Measurements from ENCODE around the gene FGF8.

The FGF8 gene

DNA sequence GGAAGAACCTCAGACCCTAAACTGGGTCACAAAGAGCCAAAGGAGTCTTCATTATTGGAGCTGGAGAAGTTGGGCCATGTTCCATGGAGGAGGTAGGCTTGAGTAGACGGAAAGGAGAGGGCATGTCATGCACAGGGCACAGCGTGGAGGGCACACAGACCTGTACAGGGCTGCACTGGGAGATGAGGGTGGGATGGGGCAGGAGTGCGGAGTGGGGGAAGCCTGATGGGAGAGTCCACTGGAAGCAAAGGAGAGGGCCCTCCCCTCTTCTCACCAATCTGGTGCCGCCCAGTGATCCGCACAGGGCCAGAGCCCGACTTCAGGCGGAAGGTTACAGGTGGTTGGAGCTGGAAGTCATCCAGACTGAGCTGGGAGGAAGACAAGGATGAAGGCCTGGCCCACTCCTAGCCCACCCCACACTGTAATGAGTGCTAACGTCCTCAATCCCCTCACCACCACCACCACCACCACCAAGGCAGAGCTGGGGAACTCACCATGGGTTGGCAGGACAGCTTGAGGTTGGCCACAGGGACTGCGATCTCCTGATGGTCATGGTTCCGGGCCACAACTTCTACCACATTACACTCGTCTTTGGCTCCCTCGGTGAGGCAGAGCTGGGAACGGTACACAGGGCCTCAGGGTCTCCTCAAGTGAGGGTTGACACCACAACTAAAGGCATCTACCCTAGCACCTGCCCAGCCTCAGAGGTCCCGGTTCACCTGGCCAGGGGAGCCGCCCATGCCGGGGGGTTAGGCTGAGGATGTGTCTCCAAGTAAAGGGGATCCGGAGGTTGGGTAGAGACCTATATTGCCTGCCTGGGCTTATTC lies 6.3 kb upstream of the FGF8 start:
- DNase-seq: no peak

DNA sequence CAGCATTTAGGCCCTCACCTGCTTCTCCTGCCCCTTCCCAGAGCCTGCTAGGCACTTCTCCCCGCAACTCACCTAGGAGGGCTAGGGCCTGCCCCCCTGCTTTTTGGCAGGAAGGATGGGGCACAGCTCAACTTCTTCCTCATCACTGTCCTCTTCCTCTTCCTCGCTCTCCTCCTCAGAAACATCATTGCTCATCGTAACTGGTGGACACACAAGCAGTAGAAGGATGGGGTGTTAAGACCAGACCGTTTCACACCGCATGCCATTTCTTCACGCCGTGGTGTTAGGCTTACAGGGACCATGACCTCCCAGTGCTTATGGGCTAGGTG lies 5.7 kb upstream of the FGF8 start:
- DNase-seq: no peak

DNA sequence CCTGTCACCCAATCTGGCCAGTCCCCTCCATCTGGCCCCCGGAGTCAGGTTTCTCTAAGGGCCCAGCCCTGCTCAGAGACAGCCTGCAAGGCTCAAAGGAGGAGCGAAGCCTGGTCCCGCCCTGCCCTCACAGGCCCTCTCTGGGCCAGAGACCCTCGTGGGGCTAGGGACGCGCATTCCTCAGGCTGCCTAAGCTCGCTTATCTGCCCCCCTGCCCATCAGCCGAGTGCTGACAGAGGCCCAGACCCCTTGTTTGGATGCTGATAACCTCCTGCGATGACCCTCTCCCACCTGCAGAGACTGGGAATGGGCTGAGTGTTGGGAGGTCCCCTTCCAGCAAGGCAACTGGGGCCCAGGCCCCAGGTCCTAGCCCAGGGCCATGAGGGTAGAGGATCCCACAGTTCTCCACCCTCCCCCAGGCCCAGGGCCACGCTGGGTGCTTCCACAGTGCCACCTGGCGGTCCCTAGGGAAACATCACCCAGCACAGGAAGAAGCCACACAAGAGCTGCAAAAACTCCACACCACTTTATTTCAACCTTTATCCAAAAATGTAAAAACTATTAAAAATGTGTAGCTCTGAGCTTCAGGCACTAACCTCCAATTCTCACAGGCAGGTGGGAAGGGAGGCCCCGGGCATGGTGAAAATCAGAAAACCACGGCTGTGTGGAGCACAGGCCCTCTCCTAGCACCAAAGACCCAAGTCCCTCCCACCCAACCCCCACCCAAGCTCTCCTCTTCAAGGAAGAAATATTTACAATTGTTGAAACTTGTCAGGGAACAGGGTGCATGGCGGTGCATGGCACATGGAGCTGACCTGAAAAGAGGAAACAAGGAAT lies 5.1 kb upstream of the FGF8 start:
- no peak for DNase-seq

DNA sequence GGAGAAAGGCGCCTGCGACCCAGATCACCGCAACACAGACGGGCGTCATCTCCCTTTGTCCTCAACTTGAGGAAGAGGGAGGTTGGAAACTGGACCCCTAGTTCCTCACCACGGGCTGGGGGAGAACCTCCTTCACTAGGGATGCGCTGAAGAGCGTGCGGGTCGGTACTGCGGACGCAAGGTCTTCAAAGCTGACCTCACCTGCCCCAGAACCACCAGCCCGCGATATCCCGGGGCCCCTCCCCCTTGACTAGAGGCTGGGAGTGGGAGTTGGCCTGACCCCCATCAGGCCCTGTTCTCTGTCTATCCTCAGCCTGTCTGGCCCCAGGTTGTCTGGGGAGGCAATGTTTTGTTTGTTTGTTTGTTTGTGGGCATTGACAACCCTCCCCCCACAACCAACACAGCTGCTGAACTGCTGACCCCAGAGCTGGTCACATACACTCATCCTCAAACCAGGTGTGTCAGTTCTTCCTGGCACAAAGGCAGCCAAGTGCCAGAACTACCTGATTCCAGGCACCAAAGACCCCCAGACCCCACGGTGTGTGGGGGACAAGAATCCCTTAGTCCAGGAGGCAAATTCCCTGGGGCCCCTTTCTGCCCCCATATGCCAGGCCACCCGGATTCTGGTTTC lies 4.4 kb upstream of the FGF8 start:
- DNase-seq: no peak

DNA sequence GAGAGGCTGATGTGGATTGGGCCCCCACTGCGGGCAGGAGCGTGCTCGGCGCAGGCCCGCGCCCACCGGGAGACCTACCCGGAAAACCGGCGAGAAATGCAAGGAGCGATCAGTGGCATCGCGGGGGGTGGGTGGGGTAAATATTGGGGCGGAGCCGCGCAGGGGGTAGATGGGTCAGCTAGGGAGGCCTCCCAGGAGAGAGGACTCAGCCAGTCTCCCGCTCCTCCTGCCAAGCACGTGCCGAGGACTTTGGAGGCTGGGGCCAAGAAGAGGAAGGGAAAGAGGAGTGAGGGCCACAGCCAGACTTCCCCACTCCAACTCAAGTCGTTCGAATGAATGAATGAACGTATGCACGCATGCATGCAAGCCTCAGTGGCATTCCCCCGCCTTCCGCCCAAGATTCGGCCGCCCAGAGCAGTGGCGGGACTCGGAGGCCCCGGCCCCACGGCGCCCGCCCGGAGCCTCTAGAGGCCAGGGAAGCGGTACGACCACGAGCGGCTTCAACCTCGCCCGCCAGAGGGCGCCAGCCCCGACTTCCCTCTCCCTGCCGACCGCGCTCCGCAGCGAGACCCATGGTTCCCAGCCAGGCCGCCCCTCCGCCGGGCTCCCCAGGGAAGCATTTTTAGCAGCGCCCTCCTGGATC lies 3.8 kb upstream of the FGF8 start:
- no peak for DNase-seq

DNA sequence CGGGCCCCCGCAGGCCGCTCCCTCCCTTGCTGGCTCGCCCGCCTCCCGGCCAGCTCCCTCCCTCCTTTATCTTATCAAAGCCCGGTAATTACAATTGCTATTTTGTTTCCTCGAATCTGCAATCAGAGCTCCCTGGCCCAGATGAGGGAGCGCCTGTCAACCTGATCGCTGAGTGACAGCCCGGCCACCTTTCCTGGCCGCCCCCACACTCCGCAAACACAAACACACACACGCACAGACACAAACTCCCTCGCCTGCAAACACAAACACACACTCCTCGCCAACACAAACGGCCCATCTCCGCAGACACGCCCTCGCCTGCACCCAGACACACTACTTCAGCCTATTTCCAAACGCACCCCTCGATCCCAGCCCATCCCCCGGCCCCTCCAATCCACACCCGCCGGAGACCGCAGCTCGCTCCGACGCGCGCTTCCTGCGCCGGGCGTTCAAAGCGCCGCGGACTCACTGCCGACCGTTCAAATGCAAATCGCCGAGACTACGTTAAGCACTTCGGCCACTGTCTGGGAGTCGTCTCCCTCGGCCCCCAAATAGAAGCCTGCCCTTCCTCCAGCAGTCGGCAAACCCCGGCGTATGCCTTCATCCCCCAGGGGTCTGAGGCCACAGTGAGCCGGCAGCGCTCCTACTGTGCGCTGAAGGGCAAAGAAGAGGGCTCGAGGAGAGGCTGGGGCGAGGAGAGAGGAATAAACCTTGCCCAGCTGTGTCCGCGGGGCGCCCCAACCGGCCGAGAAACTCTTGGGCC lies 3.0 kb upstream of the FGF8 start:
- no peak for DNase-seq

DNA sequence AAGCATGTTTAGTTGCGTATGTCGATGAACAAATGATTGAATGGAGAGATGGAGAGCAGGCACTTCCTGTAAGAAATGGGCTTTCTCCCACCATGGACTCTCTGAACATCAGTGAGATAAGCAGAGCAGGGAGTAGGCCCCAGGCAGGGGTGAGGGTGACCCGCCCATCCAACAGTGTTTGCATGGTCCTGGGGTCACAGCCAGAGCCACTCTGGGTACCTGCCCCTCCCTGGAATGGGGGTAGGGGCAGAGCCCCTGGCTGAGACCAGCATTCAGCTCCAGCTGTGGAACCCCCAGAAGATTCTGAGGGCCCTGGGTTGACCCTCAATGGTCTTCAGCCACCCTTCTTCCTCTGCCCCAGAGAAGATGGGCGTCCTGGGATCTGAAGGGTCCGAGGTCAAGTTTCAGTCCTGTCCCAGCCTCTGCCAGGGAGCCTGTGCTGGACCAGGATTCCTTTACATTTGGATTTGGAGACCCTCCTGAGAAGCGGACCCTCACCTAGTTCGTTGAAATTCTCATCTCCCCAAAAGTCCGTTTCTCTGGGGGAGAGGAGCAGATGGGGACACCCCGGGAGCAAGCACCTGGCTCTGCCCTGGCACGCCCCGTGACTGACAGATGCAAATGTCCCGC lies 2.4 kb upstream of the FGF8 start:
- DNase-seq: no peak

DNA sequence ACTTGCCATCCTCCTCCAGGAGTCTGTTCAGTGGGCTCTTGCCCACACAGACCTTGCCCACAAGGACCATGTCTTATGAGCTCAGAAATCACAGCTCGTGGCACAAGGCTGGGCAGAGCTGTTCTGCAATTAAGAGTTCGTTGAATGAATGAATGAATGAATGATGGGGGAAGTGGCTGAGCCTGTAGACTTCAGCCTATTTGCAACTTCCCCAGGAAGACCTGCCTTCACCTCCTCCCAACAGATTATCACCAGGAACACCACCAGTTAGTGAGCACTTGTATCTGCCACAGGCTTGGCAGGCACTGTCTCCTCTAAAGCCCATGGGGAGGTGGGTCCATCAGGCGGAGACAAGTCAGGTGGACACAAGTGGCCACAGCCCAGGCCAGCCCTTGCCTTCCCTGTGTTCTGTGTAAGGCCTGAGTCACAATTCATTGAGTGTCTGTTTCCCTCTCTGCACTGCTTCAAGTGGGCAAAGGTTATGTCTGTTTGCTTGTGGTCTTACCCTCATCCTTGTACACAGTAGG lies 1.8 kb upstream of the FGF8 start:
- DNase-seq: no peak

DNA sequence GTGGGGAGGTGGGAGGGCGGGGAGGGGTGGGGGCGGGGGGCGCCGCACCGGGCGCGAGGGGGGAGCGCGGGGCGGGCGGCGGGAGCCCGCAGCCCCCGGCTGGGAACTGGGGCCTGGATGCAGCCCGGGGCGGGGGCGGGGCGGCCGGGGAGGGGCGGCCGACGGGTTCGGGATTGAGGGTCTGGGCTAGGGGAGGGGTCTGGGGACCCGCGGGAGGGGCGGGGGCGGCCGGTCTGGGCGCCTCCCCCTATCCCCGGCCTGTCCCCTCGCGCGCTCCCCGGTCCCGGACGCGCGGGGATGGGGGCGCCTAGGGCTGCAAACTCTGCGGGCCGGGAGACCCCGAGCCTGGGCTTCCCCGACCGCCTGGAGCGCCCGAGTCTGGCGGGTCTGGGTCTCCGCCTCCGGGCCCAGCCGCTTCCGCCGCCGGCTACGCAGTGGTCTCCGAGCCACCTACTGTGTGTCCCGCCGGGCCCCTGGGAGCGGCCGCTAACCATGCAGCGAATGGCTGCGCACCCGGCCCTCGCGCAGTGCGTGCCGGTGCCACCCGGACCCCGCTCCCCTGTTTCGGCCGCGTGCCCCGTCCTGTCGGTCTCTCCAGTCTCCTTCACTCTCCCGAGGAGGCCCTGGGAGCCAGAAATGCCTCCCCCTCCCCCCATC lies 375 bp upstream of the FGF8 start:
- DNase-seq: no peak

DNA sequence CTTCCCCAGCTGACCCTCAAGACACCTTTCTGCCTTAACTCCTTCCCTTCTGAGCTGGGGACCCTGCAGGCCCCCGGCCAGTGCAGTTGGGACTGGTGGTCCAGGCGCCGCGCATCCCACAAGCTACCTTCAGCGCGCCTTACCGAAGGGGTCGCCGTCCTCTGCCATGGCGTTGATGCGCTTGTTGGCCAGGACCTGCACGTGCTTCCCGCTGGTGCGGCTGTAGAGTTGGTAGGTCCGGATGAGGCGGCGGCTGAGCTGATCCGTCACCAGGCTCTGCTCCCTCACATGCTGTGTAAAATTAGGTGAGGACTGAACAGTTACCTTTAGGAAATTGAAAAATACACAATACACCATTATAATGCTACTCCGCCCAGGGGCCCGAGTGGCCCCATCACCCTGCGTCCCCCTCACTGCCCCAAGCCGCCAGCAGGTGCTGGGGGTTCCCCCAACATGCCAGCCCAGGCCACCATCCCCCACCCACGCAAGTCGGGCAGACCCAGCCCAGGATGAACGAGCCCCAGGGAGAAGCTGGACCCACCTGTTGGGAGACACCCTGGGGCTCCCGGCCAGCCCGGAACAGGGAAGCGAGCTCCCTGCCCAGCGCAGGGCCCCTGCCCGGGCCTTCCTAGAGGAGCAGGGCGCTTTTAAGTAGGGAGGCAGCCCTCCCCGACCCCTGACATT lies 1.2 kb downstream of the FGF8 start:
- DNase-seq: no peak

DNA sequence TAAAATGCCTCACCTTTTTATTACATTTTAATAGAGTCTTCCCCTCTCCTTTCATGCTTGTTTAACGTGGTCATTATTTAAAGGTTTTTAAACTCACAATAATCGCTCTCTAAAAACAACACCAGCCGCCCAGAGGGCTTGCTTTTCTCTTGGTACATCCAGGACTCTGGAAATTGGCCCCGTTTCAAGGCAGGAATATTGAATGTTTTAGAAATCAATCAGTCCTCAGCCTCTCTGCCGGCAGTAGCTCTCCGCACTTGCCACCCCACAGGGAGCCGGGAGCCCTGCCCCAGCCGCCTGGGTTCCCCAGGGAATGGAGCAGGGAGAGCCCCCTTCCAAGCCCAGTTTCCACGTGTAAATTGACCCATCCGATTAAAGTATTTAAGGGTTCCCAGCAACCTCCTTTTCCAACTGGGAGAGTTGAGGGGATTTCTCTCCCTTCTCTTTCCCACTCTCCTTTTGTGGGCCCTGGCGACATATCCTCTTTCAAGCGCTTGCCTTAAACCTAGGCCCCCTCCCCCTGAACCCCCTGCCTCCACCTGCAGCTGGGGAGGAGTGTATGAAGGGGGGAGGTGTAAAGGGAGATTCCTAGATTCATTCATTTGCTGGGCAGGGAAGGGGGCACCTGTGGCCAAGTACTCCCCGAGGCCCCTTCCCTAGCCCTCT lies 1.9 kb downstream of the FGF8 start:
- DNase-seq: no peak

DNA sequence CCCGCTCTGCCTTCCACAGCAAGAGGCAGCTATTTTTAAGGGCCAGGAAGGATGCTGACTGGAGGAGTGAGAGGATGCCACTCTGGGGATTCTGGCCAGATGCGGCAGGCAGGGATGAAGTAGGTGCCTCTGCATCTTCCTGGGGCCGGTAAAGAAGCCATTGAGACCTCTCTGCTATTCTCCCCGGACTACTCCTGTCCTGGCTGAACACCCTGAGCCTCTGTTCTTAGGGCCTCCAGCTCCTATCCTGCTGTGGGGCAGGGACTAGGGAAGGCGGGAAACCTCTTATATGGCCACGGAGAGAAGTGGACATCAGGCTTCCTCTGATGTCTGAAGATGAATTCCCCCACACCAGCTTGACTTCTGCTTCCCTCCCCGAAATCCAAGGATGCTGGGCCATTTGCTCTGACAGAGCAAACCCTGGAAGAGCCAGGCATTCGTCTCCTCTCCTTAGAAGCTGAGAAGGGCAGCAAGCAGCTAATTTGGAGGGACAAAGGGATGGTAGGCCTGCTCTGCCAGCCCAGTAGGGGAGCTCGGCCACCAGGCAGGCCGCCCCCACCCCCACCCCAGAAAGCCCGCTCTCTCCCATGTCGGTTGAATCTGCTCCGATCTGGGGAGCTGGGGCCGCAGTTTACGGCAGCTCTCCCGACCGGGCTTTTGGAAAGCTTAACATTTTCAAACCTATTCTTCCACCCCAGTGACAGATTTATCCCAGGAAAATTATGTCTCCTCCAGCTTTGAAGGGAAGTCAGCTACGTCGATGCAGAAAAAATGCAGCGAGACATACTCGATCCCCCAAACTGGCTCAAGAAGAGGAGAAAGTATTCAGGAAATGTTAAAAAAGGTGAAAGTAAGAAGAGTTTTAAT lies 2.8 kb downstream of the FGF8 start:
- no peak for DNase-seq

DNA sequence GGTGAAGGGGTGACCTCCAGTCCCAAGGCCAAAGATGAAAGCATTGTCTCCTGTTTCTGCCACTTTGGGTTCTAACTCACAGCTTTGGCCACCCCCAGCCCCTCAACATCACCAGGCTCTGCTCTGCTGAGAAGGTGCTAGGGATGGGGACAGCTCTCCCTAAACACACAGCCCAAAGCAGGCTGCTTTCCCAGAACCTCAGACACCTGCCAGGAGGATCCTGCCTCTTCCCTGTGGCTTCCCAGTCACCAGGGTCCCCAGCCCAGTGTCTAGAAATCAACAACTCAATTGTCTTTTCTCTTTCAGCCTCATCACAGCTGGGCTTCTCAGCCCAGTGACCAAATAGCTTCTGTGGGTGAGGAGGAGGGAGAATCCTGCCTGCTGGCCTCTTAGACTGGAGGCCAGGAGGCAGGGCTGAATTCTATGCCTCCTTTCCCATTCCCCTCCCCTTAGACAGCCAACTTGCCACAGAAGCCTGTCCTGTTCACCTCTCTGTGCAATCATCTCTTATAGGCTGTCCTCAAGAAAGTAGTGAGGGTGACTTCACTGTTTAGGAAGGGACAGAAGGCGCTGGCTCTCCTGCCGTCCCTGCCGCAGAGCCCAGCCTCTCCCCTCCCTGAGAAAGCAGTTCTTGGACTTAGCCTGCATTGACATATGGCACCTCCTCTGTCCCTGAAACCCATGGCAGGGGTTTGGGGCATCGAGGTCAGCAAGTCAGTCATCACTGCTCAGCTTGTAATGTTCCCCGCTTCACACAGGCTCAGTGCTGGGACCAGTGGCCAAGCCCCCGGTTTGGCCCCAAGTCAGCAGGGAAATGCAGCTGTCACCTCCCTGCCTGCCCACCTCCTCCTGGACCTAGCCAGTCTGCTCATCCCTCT lies 3.7 kb downstream of the FGF8 start:
- no peak for DNase-seq

DNA sequence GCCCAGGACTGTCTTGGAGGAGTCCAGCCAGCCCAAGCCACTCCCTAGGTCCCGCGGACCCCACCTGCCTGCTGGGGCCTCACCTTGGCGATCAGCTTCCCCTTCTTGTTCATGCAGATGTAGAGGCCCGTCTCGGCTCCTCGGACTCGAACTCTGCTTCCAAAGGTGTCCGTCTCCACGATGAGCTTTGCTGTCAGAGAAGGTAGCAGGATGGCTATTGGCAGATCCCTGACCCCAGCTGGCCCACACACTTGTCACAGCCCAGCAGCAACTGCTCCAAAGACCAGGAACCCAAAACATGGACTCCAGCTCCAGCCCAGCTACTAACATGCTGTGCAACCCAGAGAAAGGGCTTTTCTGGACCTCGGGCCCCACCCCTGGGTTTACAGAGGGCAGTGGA lies 4.5 kb downstream of the FGF8 start:
- no peak for DNase-seq

DNA sequence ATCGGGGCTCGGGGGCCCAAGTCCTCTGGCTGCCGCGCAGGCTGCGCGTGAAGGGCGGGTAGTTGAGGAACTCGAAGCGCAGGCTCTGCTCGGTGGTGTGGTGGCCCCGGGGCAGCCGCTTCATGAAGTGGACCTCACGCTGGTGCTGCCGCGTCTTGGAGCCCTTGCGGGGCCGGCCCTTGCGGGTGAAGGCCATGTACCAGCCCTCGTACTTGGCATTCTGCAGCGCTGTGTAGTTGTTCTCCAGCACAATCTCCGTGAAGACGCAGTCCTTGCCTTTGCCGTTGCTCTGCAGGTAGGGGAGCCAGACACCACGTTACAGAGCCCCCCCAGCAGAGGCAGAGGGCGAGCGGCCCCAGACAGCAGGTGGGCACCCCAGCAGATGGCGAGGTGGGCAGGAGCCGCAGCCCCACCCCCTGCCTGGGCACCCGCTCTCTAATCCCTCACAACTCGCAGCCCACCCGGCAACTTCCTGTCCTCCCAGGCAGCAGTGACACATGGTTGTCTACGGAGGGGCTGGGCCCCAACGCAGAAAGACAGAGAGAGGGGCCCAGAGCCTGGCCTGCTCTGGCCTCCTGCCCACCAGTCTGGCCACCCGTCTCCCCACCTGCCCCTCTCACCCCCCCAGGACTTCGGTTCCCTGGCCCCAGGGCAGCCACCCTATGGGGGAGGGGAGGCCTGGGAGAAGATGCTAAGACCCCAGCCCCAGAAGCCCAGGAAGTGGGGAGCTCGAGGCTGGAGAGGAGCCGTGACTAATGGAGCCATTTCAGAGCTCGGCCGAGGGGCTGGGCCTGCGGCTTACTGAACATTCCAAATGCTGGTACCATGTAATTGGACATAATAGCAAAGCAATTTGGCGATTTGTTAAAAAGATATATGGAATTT lies 5.3 kb downstream of the FGF8 start:
- no peak for DNase-seq

DNA sequence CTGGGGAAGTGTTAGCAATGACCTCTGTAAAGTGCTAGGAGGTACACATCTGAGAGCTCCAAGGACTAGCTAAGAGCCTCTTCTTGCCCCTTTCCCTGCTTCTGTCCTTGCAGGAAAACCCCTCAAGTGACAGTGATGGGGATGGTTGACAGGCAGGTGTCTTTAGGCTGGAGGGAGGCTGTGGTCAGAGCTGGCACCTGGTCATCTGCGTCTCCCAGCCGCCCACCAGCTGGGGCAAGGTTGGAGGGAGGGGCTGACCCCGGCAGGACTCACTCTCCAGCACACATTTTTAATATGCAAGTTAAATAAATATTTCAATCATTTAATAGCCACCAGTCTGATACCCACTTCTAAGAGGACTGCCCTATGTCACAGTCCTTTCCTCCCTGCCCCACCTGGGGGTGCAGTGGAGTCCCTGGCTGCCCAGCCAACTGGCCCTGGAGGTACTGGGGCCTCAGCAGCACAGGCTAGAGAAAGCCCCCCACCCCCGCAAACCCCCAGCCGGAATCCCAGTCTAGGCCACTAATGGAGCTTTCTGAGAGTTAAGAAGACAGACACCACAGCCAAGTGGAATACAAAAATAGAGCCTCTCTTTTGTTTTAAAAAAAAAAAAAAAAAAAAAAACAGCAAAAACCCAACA lies 6.3 kb downstream of the FGF8 start:
- no peak for DNase-seq

DNA sequence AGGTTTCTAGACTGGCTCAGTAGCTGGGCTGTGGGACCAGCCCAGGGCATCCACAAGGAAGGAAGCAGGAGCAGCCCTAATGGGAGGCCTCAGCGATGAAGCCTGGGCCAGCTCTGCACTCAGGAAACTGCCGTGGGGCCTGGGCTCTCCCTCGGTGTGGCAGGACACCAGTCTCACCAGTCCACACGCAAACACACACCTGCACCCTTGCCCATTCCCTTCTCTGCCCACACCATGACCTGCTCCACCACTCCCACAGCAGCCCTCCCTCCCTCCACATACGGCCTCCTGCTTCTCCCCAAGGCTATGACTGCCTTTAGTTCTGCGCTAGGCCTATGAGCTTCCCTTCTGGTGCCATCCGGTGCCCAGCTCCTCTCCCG lies 7.1 kb downstream of the FGF8 start:
- no peak for DNase-seq
